ENCODE data around the gene GTF2F2. TPM values are rescaled to one million over a fixed set of nuclear protein-coding genes. Genes with fewer than 3 reads are reported as not detected.

Gene GTF2F2
- total and polyA plus RNA-seq, 2 donors (not counting 3 experiments of a cell fraction or from before 2014, with no cell fraction given) = 7.5 to 23.6 TPM

DNA sequence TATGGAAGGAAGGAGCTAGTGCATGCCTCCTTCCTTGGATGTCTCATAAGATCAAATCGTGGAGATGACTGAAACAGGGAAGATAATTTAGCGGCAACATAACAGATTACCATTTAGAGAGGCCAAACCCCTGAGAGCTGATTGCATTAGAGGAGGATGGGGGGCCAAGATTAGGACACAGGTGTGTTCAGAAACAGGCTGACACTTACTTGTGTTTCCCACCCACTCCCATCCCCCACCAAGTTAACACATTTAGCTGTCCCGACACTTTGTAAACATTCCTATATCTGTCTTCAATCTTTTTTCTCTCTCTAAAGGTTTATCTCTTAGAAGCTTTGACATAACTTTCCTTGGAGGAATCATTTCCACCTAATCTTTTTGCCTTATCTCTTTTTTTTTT lies 129.4 kb downstream of the GTF2F2 start:
- Histone ChIP-seq H2AFZ (ENCODE audit: low read depth, low read length) (no peak overlapping the region), H3K4me2 (ENCODE audit: insufficient read depth, low read length) (no peak overlapping the region), H3K9me1 (replicated peaks; ENCODE audit: control insufficient read depth, extremely low read depth, insufficient read depth, low read length) (no peaks in the 10 kb centered on the region), H3K4me1 (ENCODE audit: control insufficient read depth, extremely low read depth, insufficient read depth, low read length) (no peaks in the 10 kb centered on the region), H3K4me3 (replicated peaks in 1 of 3; ENCODE audit: insufficient read depth in 1 of 3, low read depth in 1 of 3, low read length in 3 of 3) (no peak overlapping the region), H3K36me3 (ENCODE audit: control insufficient read depth in 2 of 2, extremely low read depth in 1 of 2, insufficient read depth in 2 of 2, low read length in 2 of 2) (no peaks in the 10 kb centered on the region), H3K9ac (replicated peaks; ENCODE audit: extremely low read depth, insufficient read depth, low read length) (no peak overlapping the region), H3K27ac (ENCODE audit: insufficient read depth, low read depth, low read length) (no peak overlapping the region), H4K20me1 (replicated peaks; ENCODE audit: control insufficient read depth, extremely low read depth, insufficient read depth, low read length) (no peaks in the 10 kb centered on the region), H3K27me3 (ENCODE audit: control insufficient read depth in 2 of 2, insufficient read depth in 2 of 2, low read length in 2 of 2) (no peaks in the 10 kb centered on the region), H3K79me2 (ENCODE audit: control insufficient read depth, insufficient read depth, low read length) (no peaks in the 10 kb centered on the region), H3K9me3 (replicated peaks; ENCODE audit: control insufficient read depth, insufficient read depth, low read length) (no peaks in the 10 kb centered on the region)
- dilution Hi-C loops (cut with MboI; ENCODE audit: extremely low pct_ligation_motif_present, low sequenced_read_pairs) (no loop called here), intact Hi-C loops (cut with micrococcal nuclease) (no loop called here)
- no TSS peak for BruUV-seq (replicated peaks)
- ChIA-PET CTCF (interaction anchor here (1.2 kb wide), 2 partner anchors 32 to 37 kb away, joined by 3 to 4 read pairs; no protein-coding TSS in a partner anchor), POLR2A (no interaction called here)
- FAIRE-seq (no peak), DNase-seq (ENCODE audit: low read depth, low spot score) (no peak)
- TF ChIP-seq JUN (IDR thresholded peaks at IDR 0.05; ENCODE audit: borderline replicate concordance, insufficient read depth, insufficient read length, low read depth) = no peak
- no peak for TF ChIP-seq EZH2 (IDR thresholded peaks at IDR 0.05; ENCODE audit: borderline replicate concordance, low read depth, low read length, severe bottlenecking)

DNA sequence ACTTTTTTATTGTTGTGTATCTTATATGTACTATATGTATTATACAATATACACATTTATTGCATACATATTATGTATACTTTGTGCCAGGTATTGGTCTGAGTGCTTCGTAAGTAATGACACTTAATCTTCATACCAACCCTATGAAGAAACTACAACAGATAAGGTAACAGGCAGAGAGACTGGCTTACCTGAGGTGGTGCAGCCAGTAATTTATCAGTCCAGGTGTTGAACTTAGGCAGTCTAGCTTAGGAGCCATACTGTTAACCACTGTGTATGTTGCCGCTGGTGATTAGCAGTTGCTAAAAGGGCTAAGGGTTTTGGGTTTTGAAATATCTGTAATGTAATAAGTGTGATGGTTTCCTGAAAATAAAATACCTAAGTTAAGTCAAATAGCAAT lies 134.1 kb downstream of the GTF2F2 start:
- POLR2A ChIA-PET = no interaction called here
- FAIRE-seq = no peak
- H3K27me3 ChIP-seq (ENCODE audit: control insufficient read depth in 2 of 2, insufficient read depth in 2 of 2, low read length in 2 of 2) = no peaks in the 10 kb centered on the region
- dilution Hi-C loops (cut with MboI; ENCODE audit: extremely low pct_ligation_motif_present, low sequenced_read_pairs) = no loop called here
- no peak overlapping the region for H3K4me3 ChIP-seq (replicated peaks in 1 of 3; ENCODE audit: insufficient read depth in 1 of 3, low read depth in 1 of 3, low read length in 3 of 3)
- H2AFZ ChIP-seq (ENCODE audit: low read depth, low read length) = no peak overlapping the region
- TF ChIP-seq JUN (IDR thresholded peaks at IDR 0.05; ENCODE audit: borderline replicate concordance, insufficient read depth, insufficient read length, low read depth) = no peak
- no peak for TF ChIP-seq POLR2A (IDR thresholded peaks at IDR 0.05; ENCODE audit: low read depth, low read length)
- no peak for TF ChIP-seq FOS (IDR thresholded peaks at IDR 0.05; ENCODE audit: borderline replicate concordance, insufficient read depth, low read length)
- TF ChIP-seq, protein P1, sequence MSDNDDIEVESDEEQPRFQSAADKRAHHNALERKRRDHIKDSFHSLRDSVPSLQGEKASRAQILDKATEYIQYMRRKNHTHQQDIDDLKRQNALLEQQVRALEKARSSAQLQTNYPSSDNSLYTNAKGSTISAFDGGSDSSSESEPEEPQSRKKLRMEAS (IDR thresholded peaks at IDR 0.05; ENCODE audit: insufficient read depth, insufficient read length) = no peak
- no peak for TF ChIP-seq GATA2 (IDR thresholded peaks at IDR 0.05; ENCODE audit: insufficient read depth, insufficient read length, low read depth, low read length)
- no peak for TF ChIP-seq POLR2AphosphoS5 (IDR thresholded peaks at IDR 0.05; ENCODE audit: insufficient read depth, low read depth, low read length)
- no peak for TF ChIP-seq MYC (IDR thresholded peaks at IDR 0.05; ENCODE audit: low read depth, low read length)
- TF ChIP-seq, protein P2, sequence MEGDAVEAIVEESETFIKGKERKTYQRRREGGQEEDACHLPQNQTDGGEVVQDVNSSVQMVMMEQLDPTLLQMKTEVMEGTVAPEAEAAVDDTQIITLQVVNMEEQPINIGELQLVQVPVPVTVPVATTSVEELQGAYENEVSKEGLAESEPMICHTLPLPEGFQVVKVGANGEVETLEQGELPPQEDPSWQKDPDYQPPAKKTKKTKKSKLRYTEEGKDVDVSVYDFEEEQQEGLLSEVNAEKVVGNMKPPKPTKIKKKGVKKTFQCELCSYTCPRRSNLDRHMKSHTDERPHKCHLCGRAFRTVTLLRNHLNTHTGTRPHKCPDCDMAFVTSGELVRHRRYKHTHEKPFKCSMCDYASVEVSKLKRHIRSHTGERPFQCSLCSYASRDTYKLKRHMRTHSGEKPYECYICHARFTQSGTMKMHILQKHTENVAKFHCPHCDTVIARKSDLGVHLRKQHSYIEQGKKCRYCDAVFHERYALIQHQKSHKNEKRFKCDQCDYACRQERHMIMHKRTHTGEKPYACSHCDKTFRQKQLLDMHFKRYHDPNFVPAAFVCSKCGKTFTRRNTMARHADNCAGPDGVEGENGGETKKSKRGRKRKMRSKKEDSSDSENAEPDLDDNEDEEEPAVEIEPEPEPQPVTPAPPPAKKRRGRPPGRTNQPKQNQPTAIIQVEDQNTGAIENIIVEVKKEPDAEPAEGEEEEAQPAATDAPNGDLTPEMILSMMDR (IDR thresholded peaks at IDR 0.05; ENCODE audit: extremely low read depth in 1 of 2, insufficient read depth in 1 of 2, low read depth in 1 of 2, low read length in 2 of 2) = no peak
- TF ChIP-seq EZH2 (IDR thresholded peaks at IDR 0.05; ENCODE audit: borderline replicate concordance, low read depth, low read length, severe bottlenecking) = no peak
- no peaks in the 10 kb centered on the region for H4K20me1 ChIP-seq (replicated peaks; ENCODE audit: control insufficient read depth, extremely low read depth, insufficient read depth, low read length)
- H3K9me1 ChIP-seq (replicated peaks; ENCODE audit: control insufficient read depth, extremely low read depth, insufficient read depth, low read length) = no peaks in the 10 kb centered on the region
- H3K4me1 ChIP-seq (ENCODE audit: control insufficient read depth, extremely low read depth, insufficient read depth, low read length) = no peaks in the 10 kb centered on the region
- BruUV-seq (replicated peaks) = no TSS peak
- no peak overlapping the region for H3K4me2 ChIP-seq (ENCODE audit: insufficient read depth, low read length)
- no peaks in the 10 kb centered on the region for H3K9me3 ChIP-seq (replicated peaks; ENCODE audit: control insufficient read depth, insufficient read depth, low read length)
- no peak overlapping the region for H3K27ac ChIP-seq (ENCODE audit: insufficient read depth, low read depth, low read length)
- no peaks in the 10 kb centered on the region for H3K79me2 ChIP-seq (ENCODE audit: control insufficient read depth, insufficient read depth, low read length)
- intact Hi-C loops (cut with micrococcal nuclease) = no loop called here
- DNase-seq (ENCODE audit: low read depth, low spot score) = no peak
- CTCF ChIA-PET = no interaction called here
- H3K36me3 ChIP-seq (ENCODE audit: control insufficient read depth in 2 of 2, extremely low read depth in 1 of 2, insufficient read depth in 2 of 2, low read length in 2 of 2) = no peaks in the 10 kb centered on the region
- no peak overlapping the region for H3K9ac ChIP-seq (replicated peaks; ENCODE audit: extremely low read depth, insufficient read depth, low read length)
